GM12892 (cell line): ENCODE data around the gene NAV3. TPM values are rescaled to one million over a fixed set of nuclear protein-coding genes. Genes with fewer than 3 reads are reported as not detected.

ENCODE experiments used
- DNase-seq: peaks from one replicate; pipeline ENCODE4 v3.0.0; 2011; ENCODE audit not compliant: insufficient read length
- FAIRE-seq: peaks from 2 replicates; lab custom pipeline; 2011; peaks lifted over from hg19 to GRCh38; lab: Jason Lieb, UNC
- POLR2A ChIP-seq: IDR thresholded peaks from 2 replicates; pipeline ENCODE4 v1.6.1; 2011; ENCODE audit warnings: low read depth, low read length, control low read depth
- POLR2AphosphoS5 ChIP-seq: IDR thresholded peaks from 2 replicates; pipeline ENCODE4 v1.6.1; 2011; ENCODE audit warnings: low read depth, low read length, control low read depth
- TAF1 ChIP-seq: IDR thresholded peaks from 2 replicates; pipeline ENCODE4 v1.6.1; 2011; ENCODE audit warnings: low read depth, mild to moderate bottlenecking, control low read depth, low read length, borderline replicate concordance
- polyA plus RNA-seq: library from polyadenylated mRNA; unstranded; fragments of >200 nt; gene quantifications from one replicate; pipeline ENCODE4 v1.2.1, GENCODE V29; 2012; ENCODE audit warnings: missing spikeins, inconsistent platforms; ENCODE audit not compliant: missing spikeins

NAV3 gene
- polyA plus RNA-seq: not detected

- no peak for DNase-seq
- FAIRE-seq: no peak
- TF ChIP-seq POLR2A (no peak), POLR2AphosphoS5 (no peak), TAF1 (no peak)
Observed at GRCh38 chr12:77830583-77831351, at the start of gene NAV3. Gene NAV3 (plus strand): TSS chr12:77830894. CDS start chr12:77831462, 568 bp downstream.

GRCh38 chr12:77782034-77782433, 48.7 kb upstream of the NAV3 start:
- no peak for FAIRE-seq
- TF ChIP-seq TAF1: no peak
- no peak for TF ChIP-seq POLR2A
- TF ChIP-seq POLR2AphosphoS5: no peak
- DNase-seq: no peak

- FAIRE-seq: no peak
- DNase-seq: no peak
Observed at GRCh38 chr12:77782766-77783165, 47.9 kb upstream of the NAV3 start.

GRCh38 chr12:77785211-77785610, 45.5 kb upstream of the NAV3 start:
- DNase-seq (no peak), FAIRE-seq (no peak)
- TF ChIP-seq POLR2A (no peak), POLR2AphosphoS5 (no peak), TAF1 (no peak)

More at GRCh38 chr12:77782766-77783165, 47.9 kb upstream of the NAV3 start:
- TF ChIP-seq POLR2AphosphoS5: no peak
- TF ChIP-seq TAF1: no peak
- no peak for TF ChIP-seq POLR2A

- no peak for FAIRE-seq
- no peak for TF ChIP-seq POLR2A
- no peak for TF ChIP-seq TAF1
- TF ChIP-seq POLR2AphosphoS5: no peak
- DNase-seq: no peak
Observed at GRCh38 chr12:77786675-77787074, 44.0 kb upstream of the NAV3 start.

- no peak for TF ChIP-seq TAF1
- FAIRE-seq (no peak), DNase-seq (no peak)
Observed at GRCh38 chr12:77788231-77789168, 42.2 kb upstream of the NAV3 start.

- FAIRE-seq (no peak), DNase-seq (no peak)
- TF ChIP-seq TAF1: no peak
- no peak for TF ChIP-seq POLR2AphosphoS5
- no peak for TF ChIP-seq POLR2A
Observed at GRCh38 chr12:77795699-77796098, 35.0 kb upstream of the NAV3 start.

- DNase-seq (no peak), FAIRE-seq (no peak)
- TF ChIP-seq POLR2AphosphoS5 (no peak), TAF1 (no peak), POLR2A (no peak)
Observed at GRCh38 chr12:77796775-77797174, 33.9 kb upstream of the NAV3 start.

GRCh38 chr12:77800501-77800900, 30.2 kb upstream of the NAV3 start:
- no peak for DNase-seq
- no peak for FAIRE-seq
- no peak for TF ChIP-seq POLR2AphosphoS5
- no peak for TF ChIP-seq TAF1
- no peak for TF ChIP-seq POLR2A

- TF ChIP-seq POLR2AphosphoS5 (no peak), TAF1 (no peak), POLR2A (no peak)
- FAIRE-seq: no peak
- DNase-seq: no peak
Observed at GRCh38 chr12:77808534-77808933, 22.2 kb upstream of the NAV3 start.

GRCh38 chr12:77813558-77813957, 17.1 kb upstream of the NAV3 start:
- TF ChIP-seq POLR2AphosphoS5: no peak
- TF ChIP-seq POLR2A: no peak
- no peak for TF ChIP-seq TAF1
- no peak for DNase-seq
- FAIRE-seq: no peak

- FAIRE-seq (no peak), DNase-seq (no peak)
- no peak for TF ChIP-seq TAF1
- no peak for TF ChIP-seq POLR2A
- no peak for TF ChIP-seq POLR2AphosphoS5
Observed at GRCh38 chr12:77814386-77814785, 16.3 kb upstream of the NAV3 start.
